Measurements from ENCODE around the gene CRYL1. TPM values are rescaled to one million over a fixed set of nuclear protein-coding genes. Genes with fewer than 3 reads are reported as not detected.

The CRYL1 gene
- total RNA-seq, 1 experiment from 2014 or later = 12.2 TPM

GRCh38 chr13:20412691-20413355 is 112.8 kb downstream of the CRYL1 start:
- DNase-seq = no peak
- Mint-ChIP-seq H3K9me3 (ENCODE audit: low read depth, unreplicated experiment) (no peaks in the 10 kb centered on the region), H3K36me3 (ENCODE audit: insufficient read depth, unreplicated experiment) (no peaks in the 10 kb centered on the region), H3K27ac (ENCODE audit: unreplicated experiment) (no peak overlapping the region), H3K4me3 (ENCODE audit: low read depth, unreplicated experiment) (no peak overlapping the region), H3K27me3 (ENCODE audit: unreplicated experiment) (no peaks in the 10 kb centered on the region), H3K4me1 (ENCODE audit: low read depth, unreplicated experiment) (no peaks in the 10 kb centered on the region)
- CTCF ChIA-PET = no interaction called here
- TF ChIP-seq CTCF (IDR thresholded peaks at IDR 0.05; ENCODE audit: unreplicated experiment) = no peak
- no TSS peak for BruUV-seq (replicated peaks)
- intact Hi-C loops (cut with micrococcal nuclease; ENCODE audit: unreplicated experiment) = loop anchor here (5.0 to 10.0 kb wide), 2 partner anchors 36 to 72 kb away; no protein-coding TSS in a partner anchor

- Mint-ChIP-seq H3K4me1 (ENCODE audit: low read depth, unreplicated experiment) (no peaks in the 10 kb centered on the region), H3K36me3 (ENCODE audit: insufficient read depth, unreplicated experiment) (no peaks in the 10 kb centered on the region), H3K4me3 (ENCODE audit: low read depth, unreplicated experiment) (no peak overlapping the region), H3K9me3 (ENCODE audit: low read depth, unreplicated experiment) (no peaks in the 10 kb centered on the region), H3K27ac (ENCODE audit: unreplicated experiment) (no peak overlapping the region), H3K27me3 (ENCODE audit: unreplicated experiment) (no peaks in the 10 kb centered on the region)
- TF ChIP-seq CTCF (IDR thresholded peaks at IDR 0.05; ENCODE audit: unreplicated experiment) = no peak
- no TSS peak for BruUV-seq (replicated peaks)
- no peak for DNase-seq
- CTCF ChIA-PET = no interaction called here
- intact Hi-C loops (cut with micrococcal nuclease; ENCODE audit: unreplicated experiment) = loop anchor here (5.0 to 10.0 kb wide), 2 partner anchors 34 to 73 kb away; no protein-coding TSS in a partner anchor
These were observed 113.9 kb downstream of the CRYL1 start for GRCh38 chr13:20411638-20412342.

- Mint-ChIP-seq H3K4me1 (ENCODE audit: low read depth, unreplicated experiment) (no peaks in the 10 kb centered on the region), H3K9me3 (ENCODE audit: low read depth, unreplicated experiment) (no peaks in the 10 kb centered on the region), H3K4me3 (ENCODE audit: low read depth, unreplicated experiment) (no peak overlapping the region), H3K36me3 (ENCODE audit: insufficient read depth, unreplicated experiment) (no peaks in the 10 kb centered on the region), H3K27me3 (ENCODE audit: unreplicated experiment) (no peaks in the 10 kb centered on the region), H3K27ac (ENCODE audit: unreplicated experiment) (no peak overlapping the region)
- CTCF ChIA-PET = no interaction called here
- TF ChIP-seq CTCF (IDR thresholded peaks at IDR 0.05; ENCODE audit: unreplicated experiment) = no peak
- no peak for DNase-seq
- intact Hi-C loops (cut with micrococcal nuclease; ENCODE audit: unreplicated experiment) = loop anchor here (5.0 to 10.0 kb wide), 2 partner anchors 33 to 74 kb away; no protein-coding TSS in a partner anchor
- no TSS peak for BruUV-seq (replicated peaks)
These were observed 114.9 kb downstream of the CRYL1 start for GRCh38 chr13:20410726-20411125.

- H3K9me3 Mint-ChIP-seq (ENCODE audit: low read depth, unreplicated experiment) = no peaks in the 10 kb centered on the region
- DNase-seq = no peak
- H3K27me3 Mint-ChIP-seq (ENCODE audit: unreplicated experiment) = no peaks in the 10 kb centered on the region
- intact Hi-C loops (cut with micrococcal nuclease; ENCODE audit: unreplicated experiment) = no loop called here
- H3K36me3 Mint-ChIP-seq (ENCODE audit: insufficient read depth, unreplicated experiment) = no peaks in the 10 kb centered on the region
- no peak for TF ChIP-seq CTCF (IDR thresholded peaks at IDR 0.05; ENCODE audit: unreplicated experiment)
- CTCF ChIA-PET = interaction anchor here (0.6 kb wide), 1 partner anchor 11 kb away, joined by 3 read pairs; no protein-coding TSS in a partner anchor
- no peak overlapping the region for H3K27ac Mint-ChIP-seq (ENCODE audit: unreplicated experiment)
- no peak overlapping the region for H3K4me3 Mint-ChIP-seq (ENCODE audit: low read depth, unreplicated experiment)
- BruUV-seq (replicated peaks) = no TSS peak
- no peaks in the 10 kb centered on the region for H3K4me1 Mint-ChIP-seq (ENCODE audit: low read depth, unreplicated experiment)
These were observed 117.5 kb downstream of the CRYL1 start for GRCh38 chr13:20408181-20408580.

All from Calu3 (cell line).